Hepatocyte (in vitro differentiated cells): ENCODE measurements around the gene ZNF189.

Experiments used
- CTCF ChIP-seq: fragments of 200-600 bp; sonication (generic); IDR thresholded peaks from 2 replicates; pipeline ENCODE4 v1.5.1; 2016; ENCODE audit warnings: antibody characterized with exemption, mild to moderate bottlenecking; ENCODE audit not compliant: poor library complexity
- EZH2 ChIP-seq: fragments of 200-600 bp; sonication (generic); IDR thresholded peaks from 2 replicates; pipeline ENCODE4 v1.6.1; 2016; ENCODE audit warnings: antibody characterized with exemption, mild to moderate bottlenecking, borderline replicate concordance

GRCh38 chr9:101429736-101430135, 31.1 kb downstream of the ZNF189 start:
- TF ChIP-seq CTCF (no peak), EZH2 (no peak)
